PC-9 (cell line): ENCODE data around the gene OBP2A.

Experiments used
- CTCF ChIP-seq: fragments of 200-600 bp; sonication (generic); conservative IDR thresholded peaks from 2 replicates; pipeline ENCODE4 v1.6.1; 2017; ENCODE audit warnings: mixed run types, antibody characterized with exemption, mild to moderate bottlenecking, moderate library complexity
- EZH2 ChIP-seq: fragments of 200-600 bp; sonication (generic); IDR thresholded peaks from 2 replicates; pipeline ENCODE4 v1.8.0; 2017; ENCODE audit warnings: antibody characterized with exemption, low read depth

- TF ChIP-seq CTCF (no peak), EZH2 (no peak)
Measured at GRCh38 chr9:135584371-135584770, 38.4 kb downstream of the OBP2A start.
